Heart left ventricle (tissue), 16 donors: Measurements from ENCODE around the gene APOBEC3G. TPM values are rescaled to one million over a fixed set of nuclear protein-coding genes. Genes with fewer than 3 reads are reported as not detected.
"Not testable (repeated sequence)": the region's sequence is repeated elsewhere in the genome, so short reads cannot be mapped to it uniquely, and the experiment has no call there.

Experiments used
- ATAC-seq, 4 donors: fragments of 200-7000 bp; cut with Tn5 transposase; one replicate each; pipeline ENCODE4 v1.9.1; 2020 to 2022; ENCODE audit warnings: moderate library complexity in 4 of 4, mild to moderate bottlenecking in 3 of 4, moderate number of reproducible peaks in 1 of 4
- DNase-seq, 5 donors: peaks; one replicate each; pipeline ENCODE4 v3.0.0-alpha.2; 2020
- H3K27ac ChIP-seq, 12 donors: fragments of 200-600 bp; sonication (generic) in 4 of 12; one replicate each; pipeline versions ENCODE4 v1.5.0 to v1.8.0; 2016 to 2022; ENCODE audit warnings: mild to moderate bottlenecking in 2 of 12
- H3K27me3 ChIP-seq, 9 donors: fragments of 200-600 bp; sonication (generic) in 2 of 9; one replicate each; pipeline versions ENCODE4 v1.5.1 to v1.8.0; 2016 to 2022; ENCODE audit warnings: mild to moderate bottlenecking in 3 of 9
- H3K36me3 ChIP-seq, 9 donors: fragments of 200-600 bp; sonication (generic) in 2 of 9; one replicate each; pipeline versions ENCODE4 v1.5.0 to v1.8.0; 2018 to 2022; ENCODE audit warnings: mild to moderate bottlenecking in 2 of 9
- H3K4me1 ChIP-seq, 12 donors: fragments of 200-600 bp; sonication (generic) in 4 of 12; one replicate each; pipeline versions ENCODE4 v1.5.0 to v1.8.0; 2016 to 2022; ENCODE audit warnings: mild to moderate bottlenecking in 3 of 12
- H3K4me3 ChIP-seq, 12 donors: fragments of 200-600 bp; sonication (generic) in 4 of 12; one replicate each; pipeline versions ENCODE4 v1.5.0 to v1.8.0; 2017 to 2022; ENCODE audit warnings: mild to moderate bottlenecking in 9 of 12, moderate library complexity in 4 of 12
- H3K9me3 ChIP-seq, 12 donors: fragments of 200-600 bp; sonication (generic) in 4 of 12; one replicate each; pipeline versions ENCODE4 v1.5.0 to v1.8.0; 2016 to 2022; ENCODE audit warnings: mild to moderate bottlenecking in 1 of 12
- CTCF ChIP-seq, 12 donors: fragments of 200-600 bp; sonication (generic) in 4 of 12; IDR thresholded peaks; one replicate each; pipeline versions ENCODE4 v1.5.0 to v1.8.0; 2018 to 2022; ENCODE audit warnings: antibody characterized with exemption in 12 of 12, mild to moderate bottlenecking in 5 of 12
- POLR2A ChIP-seq, 2 donors: fragments of 450-650 bp; IDR thresholded peaks; one replicate each; pipeline ENCODE4 v1.6.1; 2017; ENCODE audit warnings: antibody characterized with exemption in 2 of 2, mild to moderate bottlenecking in 2 of 2, moderate library complexity in 2 of 2
- WGBS, 4 donors: extraction: QIAGEN DNeasy Blood & Tissue Kit in 2 of 4; methylation state at CpG; one replicate each; pipeline versions ENCODE4 v1.1.5 to v1.1.7; 2013 to 2018; 5-methylcytosine and 5-hydroxymethylcytosine counted together
- intact Hi-C, 10 donors: fragments of 100-400 bp; cut with DNase I; formaldehyde crosslinking; loops; one replicate each; pipeline versions ENCODE4 v1.11.1 to v1.14.2; 2022
- polyA plus RNA-seq, 2 donors: library from polyadenylated mRNA; stranded (reverse); fragments of 200-250 nt; gene quantifications; one replicate each; pipeline ENCODE4 v1.2.3, GENCODE V29; 2013
- total RNA-seq, 9 donors: library from RNA; depleted of rRNA in 2 of 9; stranded (reverse); fragments of >200 nt in 2 of 9; fragmentation: NEBNext Ultra II Directional in 3 of 9; extraction: Animal tissue kit (Norgen Biotek cat#: 25700) in 3 of 9; gene quantifications; one replicate each; pipeline versions ENCODE4 v1.1.0 to v1.2.4, GENCODE V29; 2016 to 2023
- donor health status: ischemic (EF 13 %, LVEDD 7.1; RV severe dilation, severe dysfunction).
- donor health status: healthy with polysubstance abuse.
- donor health status: DM: no; HTN: yes; CAD: no.
- donor health status: DM: no; HTN: no; CAD: no.
- donor health status: ischemic (EF 25% LVEDD 6.9; RV normal size, moderate dysfunction).
- donor health status: ischemic (EF 25% LVEDD 5.7; RV mildly dilated, moderate dysfunction).
- donor health status: healthy.
- donor health status: DM: yes; HTN: yes; CAD: no.
- donor health status: ischemic (EF 35%, LVEDD 5.7; RV mildly dilated, moderate dysfunction).
- donor health status: nonischemic (EF 11% LVEDD 7.7; RV severe dilation, severe dysfunction).
- donor health status: DM: yes; HTN: yes; CAD: no.
- donor health status: PGD.
- donor health status: ischemic (EF 29% LVEDD 5.4; RV normal size, mild dysfunction).
- donor health status: nonischemic (EF 23%, LVEDD 6.1; RV moderate dilation, normal function).

APOBEC3G gene
- total and polyA plus RNA-seq, 11 donors, result 1.8 to 21.9 (median 3.3) TPM

DNA sequence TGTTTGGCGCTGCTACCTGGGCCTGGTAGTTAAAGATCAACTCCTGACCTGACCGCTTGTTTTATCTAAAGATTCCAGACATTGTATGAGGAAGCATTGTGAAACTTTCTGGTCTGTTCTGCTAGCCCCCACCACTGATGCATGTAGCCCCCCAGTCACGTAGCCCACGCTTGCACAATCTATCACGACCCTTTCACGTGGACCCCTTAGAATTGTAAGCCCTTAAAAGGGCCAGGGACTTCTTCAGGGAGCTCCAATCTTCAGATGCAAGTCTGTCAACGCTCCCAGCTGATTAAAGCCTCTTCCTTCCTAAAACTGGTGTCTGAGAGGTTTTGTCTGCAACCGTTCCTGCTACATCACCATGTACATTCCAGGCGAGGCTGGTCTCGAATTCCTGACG is 21.4 kb upstream of the APOBEC3G start:
- intact Hi-C loops, result no loop called here
- 94 to 97% (median 95%) methylated on average over 11 of the region's 11 CpGs for WGBS, 4 donors
- no peaks in the 10 kb centered on the region for H3K36me3 ChIP-seq
- H3K27me3 ChIP-seq, result no peaks in the 10 kb centered on the region
- no peaks in the 10 kb centered on the region for H3K4me1 ChIP-seq
- TF ChIP-seq CTCF (IDR thresholded peaks at IDR 0.05), result no peak
- no peak for TF ChIP-seq POLR2A (IDR thresholded peaks at IDR 0.05)
- DNase-seq, result no peak
- no peak overlapping the region for H3K27ac ChIP-seq
- no peaks in the 10 kb centered on the region for H3K9me3 ChIP-seq
- H3K4me3 ChIP-seq, result no peak overlapping the region
- no peak for ATAC-seq

DNA sequence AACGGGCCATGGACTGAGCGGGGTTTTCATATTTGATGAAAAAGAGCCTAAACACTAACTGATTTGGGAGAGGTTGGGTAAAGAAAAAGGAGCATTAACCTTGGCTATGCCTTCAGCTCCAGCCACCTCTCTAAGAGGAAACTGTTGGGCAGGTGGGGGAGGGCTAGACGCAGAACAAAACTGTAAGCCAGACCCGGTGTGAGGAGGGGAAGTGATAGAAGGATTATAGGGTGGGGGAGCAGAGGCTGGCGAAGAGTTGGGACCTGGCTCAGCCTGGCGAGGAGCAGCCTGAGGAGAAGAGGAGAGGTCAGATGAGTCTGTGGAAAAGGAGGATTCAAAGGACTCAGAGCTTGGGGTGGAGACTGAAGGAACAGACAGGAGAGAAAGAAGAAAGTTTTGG is 15.8 kb upstream of the APOBEC3G start:
- DNase-seq, H3K4me1 ChIP-seq, H3K4me3 ChIP-seq, H3K27me3 ChIP-seq, H3K36me3 ChIP-seq, intact Hi-C loops, ATAC-seq, H3K9me3 ChIP-seq, H3K27ac ChIP-seq: not testable (repeated sequence)
- 58 to 67% (median 63%) methylated on average over 6 of the region's 6 CpGs for WGBS, 4 donors

DNA sequence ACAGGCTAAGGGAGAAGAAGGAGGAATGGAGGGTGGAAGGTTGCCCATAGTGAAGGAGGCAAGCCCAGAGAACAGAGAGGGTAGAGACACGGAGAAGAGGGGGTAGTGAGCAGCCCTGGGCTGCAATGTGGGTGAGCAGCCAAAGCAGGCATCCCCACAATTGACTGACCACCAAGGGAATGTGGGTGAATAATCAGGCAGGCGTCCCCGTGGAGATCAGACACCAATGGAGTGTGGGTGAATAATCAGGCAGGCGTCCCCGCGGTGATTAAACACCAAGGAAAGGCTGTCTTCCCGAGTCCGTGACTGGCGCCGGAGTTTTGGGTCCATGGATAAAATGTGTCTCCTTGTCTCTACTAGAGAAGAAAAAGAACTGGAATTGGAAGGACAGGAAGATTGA is 15.1 kb upstream of the APOBEC3G start:
- ATAC-seq, H3K27me3 ChIP-seq, H3K36me3 ChIP-seq, H3K4me3 ChIP-seq, H3K9me3 ChIP-seq, intact Hi-C loops, H3K4me1 ChIP-seq, DNase-seq, H3K27ac ChIP-seq: not testable (repeated sequence)
- 80 to 88% (median 85%) methylated on average over 10 of the region's 10 CpGs for WGBS, 4 donors

DNA sequence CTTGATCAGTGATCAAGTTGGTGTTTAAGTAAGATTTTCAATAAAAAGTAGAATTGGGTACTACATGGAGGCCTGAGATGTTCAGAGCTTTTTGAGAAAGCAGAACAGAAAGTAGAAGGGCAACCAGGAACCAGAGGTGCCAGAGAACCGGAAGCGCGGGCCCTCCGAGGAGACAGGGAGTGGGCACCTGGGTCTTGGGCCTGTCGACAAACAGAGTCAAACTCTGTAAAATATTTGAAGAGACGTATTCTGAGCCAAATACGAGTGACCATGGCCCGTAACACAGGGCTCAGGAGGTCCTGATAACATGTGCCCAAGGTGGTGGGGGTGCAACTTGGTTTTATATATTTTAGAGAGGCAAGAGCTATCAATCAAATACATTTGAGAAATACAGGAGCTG is 13.2 kb upstream of the APOBEC3G start:
- H3K27me3 ChIP-seq, DNase-seq, H3K4me3 ChIP-seq, H3K9me3 ChIP-seq, H3K36me3 ChIP-seq, intact Hi-C loops, ATAC-seq, H3K27ac ChIP-seq, H3K4me1 ChIP-seq: not testable (repeated sequence)
- 89 to 93% (median 90%) methylated on average over 8 of the region's 8 CpGs for WGBS, 4 donors

GRCh38 chr22:39066442-39067276 is 10.4 kb upstream of the APOBEC3G start:
- H3K4me3 ChIP-seq, H3K27me3 ChIP-seq, DNase-seq, H3K4me1 ChIP-seq, H3K9me3 ChIP-seq, H3K36me3 ChIP-seq, intact Hi-C loops, ATAC-seq, H3K27ac ChIP-seq: not testable (repeated sequence)
- 90 to 94% (median 91%) methylated on average over 9 of the region's 9 CpGs for WGBS, 4 donors

- ATAC-seq (no peak), DNase-seq (no peak)
- 48 to 49% (median 49%) methylated on average over 13 of the region's 13 CpGs for WGBS, 4 donors
- H3K36me3 ChIP-seq, result no peaks in the 10 kb centered on the region
- intact Hi-C loops, result no loop called here
- no peaks in the 10 kb centered on the region for H3K9me3 ChIP-seq
- TF ChIP-seq POLR2A (IDR thresholded peaks at IDR 0.05) (no peak), CTCF (IDR thresholded peaks at IDR 0.05) (no peak)
- no peak overlapping the region for H3K27ac ChIP-seq
- no peaks in the 10 kb centered on the region for H3K27me3 ChIP-seq
- peaks cover 0 to 8% (median 0%) of the 10 kb centered on the region in 12 donors for H3K4me1 ChIP-seq
- H3K4me3 ChIP-seq, result no peak overlapping the region
Observed at GRCh38 chr22:39068033-39068785, 8.9 kb upstream of the APOBEC3G start.
